ENCODE data around the gene MCMBP.

Gene MCMBP

DNA sequence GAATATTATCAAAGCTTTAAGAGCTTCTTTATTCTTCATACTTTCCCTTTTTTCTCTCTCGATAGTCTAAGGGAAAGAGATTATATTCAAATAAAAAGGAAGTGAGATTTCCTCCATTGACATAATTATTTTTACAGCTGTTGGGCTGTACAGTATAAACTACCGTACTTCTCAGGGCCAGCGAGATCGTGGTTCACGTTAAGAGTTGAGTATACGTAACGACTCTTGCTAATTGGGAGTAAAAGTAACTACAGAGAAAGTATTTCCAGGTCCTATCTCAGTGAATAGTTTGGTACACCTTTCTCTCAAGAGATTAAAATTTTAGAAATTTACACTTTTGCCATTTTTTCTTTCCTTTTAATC is 89.0 kb downstream of the MCMBP start:
- no peak for DNase-seq (ENCODE audit: low read depth)

- DNase-seq (ENCODE audit: low read depth): no peak
These were observed 89.5 kb downstream of the MCMBP start for GRCh38 chr10:119782981-119783664.

- no peak for DNase-seq (ENCODE audit: low read depth)
These were observed 91.1 kb downstream of the MCMBP start for GRCh38 chr10:119781498-119781897.

- DNase-seq (ENCODE audit: low read depth): no peak
These were observed 91.7 kb downstream of the MCMBP start for GRCh38 chr10:119780879-119781480.

Data from activated gamma-delta T cell treated with anti-CD3 and anti-CD28 coated beads, Interleukin-2, amount 50 U/mL, for 16 hours (primary cell).